SHP77 (cell line): Measurements from ENCODE around the gene MAVS.

Experiments
- DNase-seq, 2 experiments: peaks; one replicate each; lab custom pipeline; 2025; lab: John Stamatoyannopoulos, UW

MAVS gene

GRCh38 chr20:3846740-3847428 lies at the start of gene MAVS:
Gene MAVS (plus strand): TSS chr20:3846834. CDS start chr20:3854625, 7,791 bp downstream.
- DNase-seq = peak; percentile 84 to 85

GRCh38 chr20:3797226-3797545 lies 49.4 kb upstream of the MAVS start:
- no peak for DNase-seq

DNA sequence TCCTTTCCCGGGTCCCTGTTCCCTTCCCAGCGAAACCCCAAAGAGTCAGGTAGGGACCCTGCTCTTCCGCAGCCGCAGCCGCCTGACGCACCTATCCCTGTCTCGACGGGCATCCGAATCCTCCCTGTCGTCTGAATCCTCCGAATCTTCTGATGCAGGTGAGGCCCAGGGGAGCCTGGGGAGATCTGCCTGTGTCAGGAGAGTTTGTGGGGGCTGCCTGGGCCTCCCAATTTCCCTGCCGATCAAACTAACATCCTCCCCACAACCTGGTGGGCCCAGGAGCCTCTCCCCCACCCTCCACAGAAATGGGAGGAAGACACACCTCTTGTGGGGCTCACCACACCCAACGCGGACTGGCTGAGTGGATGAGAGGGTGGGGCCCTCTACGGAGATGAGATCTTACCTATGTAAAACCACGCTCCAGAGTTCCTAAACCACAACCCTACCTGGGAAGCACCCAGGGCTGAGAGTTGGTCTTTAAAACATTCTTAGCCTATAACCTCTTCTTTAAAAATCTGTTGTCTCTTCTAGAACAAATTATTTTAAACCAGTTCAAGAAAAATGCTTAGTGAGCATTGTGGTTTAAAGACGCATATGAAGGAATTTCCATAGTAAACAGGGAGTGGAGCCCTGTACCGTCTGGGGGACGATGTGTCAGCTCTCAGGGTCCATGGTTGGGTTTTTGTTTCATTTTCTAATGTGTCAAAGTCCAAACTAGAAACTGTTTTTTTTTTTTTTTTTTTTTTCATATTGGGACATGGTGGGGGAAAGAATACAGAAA lies 48.9 kb upstream of the MAVS start:
- no peak for DNase-seq

GRCh38 chr20:3798373-3798768 lies 48.3 kb upstream of the MAVS start:
- no peak for DNase-seq

DNA sequence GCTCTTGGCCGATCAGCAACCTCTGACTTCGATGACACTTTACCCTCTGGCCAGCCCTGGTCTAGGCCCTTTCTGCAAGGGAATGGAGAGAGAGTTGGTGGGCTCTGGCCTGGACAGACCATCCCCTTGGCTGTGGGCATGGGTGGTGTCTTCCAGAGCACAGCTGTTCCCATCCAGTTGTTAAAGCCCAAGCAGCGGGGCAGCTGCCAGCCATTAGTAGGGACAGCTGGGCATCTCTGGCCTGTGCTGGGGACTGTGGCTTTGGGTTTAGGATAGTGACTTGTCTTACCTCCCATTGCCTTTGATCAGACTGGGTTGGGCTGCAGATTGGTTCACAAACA lies 47.8 kb upstream of the MAVS start:
- DNase-seq = peak; percentile 79

DNA sequence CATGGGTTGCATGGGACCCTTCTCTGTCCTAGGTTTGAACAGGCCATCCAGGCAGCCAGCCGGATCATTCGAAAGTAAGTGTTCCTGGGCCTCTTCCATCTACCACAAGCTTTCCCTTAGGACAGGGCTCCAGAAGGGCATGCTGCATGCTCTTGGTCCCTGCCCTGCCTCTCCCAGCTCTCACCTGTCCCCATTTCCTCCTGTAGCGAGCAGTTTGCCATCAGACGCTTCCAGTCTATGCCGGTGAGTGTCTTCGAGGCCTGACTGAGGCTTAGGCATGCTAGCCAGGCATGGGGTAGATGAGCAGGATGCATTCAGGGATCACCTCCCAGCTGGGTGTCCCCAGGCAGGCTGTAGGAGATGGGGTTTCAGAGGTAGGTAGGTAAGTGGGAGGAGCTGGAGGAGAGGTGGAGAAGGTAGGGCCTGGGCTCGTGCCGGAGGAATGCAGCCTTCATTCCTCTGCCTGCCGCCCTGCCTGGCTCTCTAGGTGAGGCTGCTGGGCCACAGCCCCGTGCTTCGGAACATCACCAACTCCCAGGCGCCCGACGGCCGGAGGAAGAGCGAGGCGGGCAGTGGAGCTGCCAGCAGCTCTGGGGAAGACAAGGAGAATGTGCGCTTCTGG lies 46.3 kb upstream of the MAVS start:
- DNase-seq = no peak

DNA sequence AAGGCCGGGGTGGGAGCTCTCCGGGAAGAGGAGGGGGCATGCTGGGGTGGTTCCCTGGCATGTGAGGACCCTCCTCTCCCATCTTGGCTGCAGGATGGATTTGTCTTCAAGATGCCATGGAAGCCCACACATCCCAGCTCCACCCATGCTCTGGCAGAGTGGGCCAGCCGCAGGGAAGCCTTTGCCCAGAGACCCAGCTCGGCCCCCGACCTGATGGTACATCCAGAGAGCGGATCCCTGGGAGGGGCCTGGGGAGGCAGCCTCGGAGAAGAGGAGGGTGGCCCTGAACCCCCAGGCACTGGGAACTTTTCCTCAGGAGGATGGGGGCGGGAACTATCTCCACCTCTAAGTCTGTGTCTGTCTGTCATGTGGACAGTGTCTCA lies 45.8 kb upstream of the MAVS start:
- no peak for DNase-seq

DNA sequence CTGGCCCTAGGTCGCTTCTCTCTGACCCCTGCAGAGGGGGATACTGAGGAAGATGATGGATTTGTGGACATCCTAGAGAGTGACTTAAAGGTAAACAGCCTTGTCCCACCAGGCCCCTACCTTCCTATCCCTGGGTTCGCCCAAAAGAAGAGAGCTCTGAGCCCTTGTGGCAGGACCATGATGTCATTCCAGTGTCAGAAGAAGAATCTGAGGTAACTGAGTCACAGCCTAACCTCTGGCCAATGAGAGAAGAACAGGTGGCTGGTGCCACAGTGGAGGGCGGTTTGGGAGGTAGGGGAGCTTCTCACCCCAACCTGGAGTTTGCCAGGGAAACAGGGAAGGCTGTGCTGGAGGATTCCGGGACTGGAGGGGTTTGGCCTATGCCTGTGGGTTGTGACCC lies 45.3 kb upstream of the MAVS start:
- DNase-seq = no peak

GRCh38 chr20:3801846-3802245 lies 44.8 kb upstream of the MAVS start:
- no peak for DNase-seq

DNA sequence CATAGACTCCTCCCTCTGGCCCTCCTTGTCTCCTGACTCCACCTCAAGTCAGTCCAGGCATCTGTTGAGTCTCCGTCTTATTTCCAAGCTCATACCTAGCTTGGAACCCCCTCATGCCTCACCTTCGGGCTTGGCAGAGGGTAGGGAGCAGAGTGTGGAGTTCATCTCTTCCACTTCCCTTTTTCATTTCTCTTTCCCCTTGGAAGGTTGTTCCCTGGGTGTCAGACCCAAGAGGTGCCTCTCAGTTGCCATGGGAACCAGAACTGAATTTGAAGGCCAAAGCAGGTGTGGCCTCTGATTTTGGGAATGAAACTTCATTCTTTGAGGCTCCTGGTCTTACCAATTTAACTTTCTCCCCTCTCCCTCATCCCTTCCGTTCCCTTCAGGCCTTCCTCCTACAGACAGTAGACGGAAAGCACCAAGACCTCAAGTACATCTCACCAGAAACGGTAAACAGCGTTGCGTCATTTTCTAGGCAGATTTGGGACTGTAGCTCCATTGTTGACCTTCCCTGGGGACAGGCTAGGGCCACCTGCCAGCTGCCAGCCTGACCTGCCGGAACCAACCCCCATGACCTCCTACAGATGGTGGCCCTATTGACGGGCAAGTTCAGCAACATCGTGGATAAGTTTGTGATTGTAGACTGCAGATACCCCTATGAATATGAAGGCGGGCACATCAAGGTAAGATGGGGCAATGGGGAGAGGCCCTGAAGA lies 44.0 kb upstream of the MAVS start:
- peak in 1 of 2 experiments; percentile 24 for DNase-seq

DNA sequence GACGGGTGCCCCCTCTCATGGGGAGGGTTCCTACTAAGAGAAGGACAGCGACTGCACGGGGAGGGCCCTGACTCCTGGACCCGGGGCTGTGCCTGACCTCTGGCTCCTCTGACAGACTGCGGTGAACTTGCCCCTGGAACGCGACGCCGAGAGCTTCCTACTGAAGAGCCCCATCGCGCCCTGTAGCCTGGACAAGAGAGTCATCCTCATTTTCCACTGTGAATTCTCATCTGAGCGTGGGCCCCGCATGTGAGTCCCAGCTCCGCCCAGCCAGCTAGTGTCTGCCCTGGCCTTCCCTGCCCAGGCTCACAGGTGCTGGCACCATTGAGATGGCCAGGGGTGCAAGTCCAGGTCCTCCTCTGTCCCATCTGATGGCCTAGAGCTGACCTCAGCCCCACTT lies 43.3 kb upstream of the MAVS start:
- DNase-seq = no peak

DNA sequence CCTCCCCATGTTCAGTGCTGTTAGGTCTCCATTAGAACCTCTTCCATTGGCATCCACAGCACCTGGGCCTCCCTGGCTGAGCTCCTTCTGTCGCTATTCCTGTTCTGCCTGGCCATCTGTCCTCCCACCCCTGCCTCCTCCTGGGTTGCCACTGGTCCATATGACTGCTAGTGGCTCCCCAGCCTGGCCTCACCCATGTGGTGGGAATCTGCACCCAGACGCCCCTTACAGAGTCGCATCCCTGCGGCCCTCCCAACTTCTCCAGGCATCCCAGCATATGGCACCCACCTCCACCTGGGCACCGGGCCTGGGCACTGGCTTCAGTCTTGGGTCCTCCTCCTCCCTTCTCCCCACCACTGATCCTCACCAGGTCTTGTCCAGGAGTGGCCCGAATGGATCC lies 42.8 kb upstream of the MAVS start:
- no peak for DNase-seq

GRCh38 chr20:3804254-3804751 lies 42.3 kb upstream of the MAVS start:
- DNase-seq = no peak

DNA sequence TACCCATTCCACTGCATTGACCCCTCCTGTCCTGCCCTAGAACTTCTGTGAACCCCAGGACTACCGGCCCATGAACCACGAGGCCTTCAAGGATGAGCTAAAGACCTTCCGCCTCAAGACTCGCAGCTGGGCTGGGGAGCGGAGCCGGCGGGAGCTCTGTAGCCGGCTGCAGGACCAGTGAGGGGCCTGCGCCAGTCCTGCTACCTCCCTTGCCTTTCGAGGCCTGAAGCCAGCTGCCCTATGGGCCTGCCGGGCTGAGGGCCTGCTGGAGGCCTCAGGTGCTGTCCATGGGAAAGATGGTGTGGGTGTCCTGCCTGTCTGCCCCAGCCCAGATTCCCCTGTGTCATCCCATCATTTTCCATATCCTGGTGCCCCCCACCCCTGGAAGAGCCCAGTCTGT lies 41.9 kb upstream of the MAVS start:
- DNase-seq = no peak

GRCh38 chr20:3808544-3808943 lies 38.1 kb upstream of the MAVS start:
- no peak for DNase-seq

GRCh38 chr20:3811467-3812258 lies 35.0 kb upstream of the MAVS start:
- peak; percentile 77 to 93 for DNase-seq

GRCh38 chr20:3812259-3812681 lies 34.4 kb upstream of the MAVS start:
- no peak for DNase-seq

GRCh38 chr20:3812975-3813847 lies 33.4 kb upstream of the MAVS start:
- DNase-seq = no peak

GRCh38 chr20:3813848-3814581 lies 32.6 kb upstream of the MAVS start:
- DNase-seq = no peak

- DNase-seq = no peak
These were observed 31.6 kb upstream of the MAVS start for GRCh38 chr20:3814928-3815495.
